EL (cell line): ENCODE results near the gene CCDC83.
"Not testable (repeated sequence)": the region's sequence is repeated elsewhere in the genome, so short reads cannot be mapped to it uniquely, and the experiment has no call there.

ENCODE experiments used
- DNase-seq: peaks from one replicate; pipeline ENCODE4 v3.0.0-alpha.2; 2016

Gene CCDC83

DNA sequence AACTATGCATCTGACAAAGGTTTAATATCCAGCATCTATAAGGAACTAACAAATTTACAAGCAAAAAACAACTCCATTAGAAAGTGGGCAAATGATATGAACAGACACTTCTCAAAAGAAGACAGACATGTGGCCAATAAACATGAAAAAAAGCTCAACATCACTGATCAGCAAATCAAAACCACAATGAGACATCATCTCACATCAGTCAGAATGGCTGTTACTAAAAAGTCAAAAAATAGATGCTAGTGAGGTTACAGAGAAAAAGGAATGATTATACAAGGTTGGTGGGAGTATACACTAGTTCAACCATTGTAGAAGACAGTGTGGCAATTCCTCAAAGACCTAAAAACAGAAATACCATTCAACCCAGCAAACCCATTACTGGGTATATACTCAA lies 14.3 kb upstream of the CCDC83 start:
- DNase-seq = not testable (repeated sequence)

DNA sequence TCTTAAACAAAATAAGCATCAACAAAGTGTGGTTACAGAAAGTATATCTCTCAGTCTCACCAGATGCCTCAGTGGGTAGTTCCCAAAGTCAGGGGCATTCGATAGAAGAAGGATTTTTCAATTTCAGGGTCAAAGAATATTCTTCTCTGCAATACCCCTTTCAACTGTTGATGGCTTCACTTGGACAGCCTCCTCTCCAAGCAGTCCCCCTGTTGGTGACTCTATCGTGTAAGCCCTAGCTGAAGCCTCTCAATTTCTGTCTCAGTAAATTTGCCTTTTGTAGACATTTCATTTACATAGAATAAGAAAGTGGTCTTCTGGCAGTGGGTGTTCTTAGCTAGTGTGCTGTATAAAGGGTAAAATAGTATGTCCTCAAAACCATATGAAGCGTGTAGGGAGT lies 11.3 kb upstream of the CCDC83 start:
- no peak for DNase-seq

DNA sequence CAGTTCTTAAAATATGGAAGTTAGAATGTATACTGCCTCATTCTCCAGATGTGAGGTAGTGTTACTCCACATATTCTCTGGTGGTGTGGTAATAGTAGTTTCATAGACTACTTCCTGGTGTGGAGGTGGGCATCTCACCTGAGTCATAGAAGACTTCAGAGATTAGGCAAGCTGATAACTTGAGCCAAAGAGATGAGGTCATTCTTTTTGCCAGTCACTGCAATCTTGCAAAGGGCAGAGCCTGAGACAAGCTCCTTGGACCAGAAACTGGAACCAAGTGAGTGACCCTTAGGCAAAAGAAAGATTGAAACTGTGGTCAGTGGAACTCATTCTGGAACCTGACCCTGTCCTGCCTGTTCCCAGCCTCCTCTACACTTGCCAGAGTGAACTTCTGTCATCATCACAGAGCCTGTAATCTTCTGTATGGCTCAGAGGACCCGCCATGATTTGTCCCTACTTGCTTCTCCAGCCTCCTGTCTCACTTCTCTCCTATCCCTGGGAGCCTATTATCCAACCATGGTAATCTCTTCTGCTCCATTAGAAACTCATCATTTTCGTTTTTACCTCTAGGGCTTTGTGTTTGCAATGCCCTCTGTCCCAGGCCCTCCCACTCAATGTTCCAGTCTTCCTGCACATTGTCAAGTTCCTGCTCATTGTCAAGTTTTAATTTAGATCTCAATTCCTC lies 10.6 kb upstream of the CCDC83 start:
- peak; percentile 80 for DNase-seq

DNA sequence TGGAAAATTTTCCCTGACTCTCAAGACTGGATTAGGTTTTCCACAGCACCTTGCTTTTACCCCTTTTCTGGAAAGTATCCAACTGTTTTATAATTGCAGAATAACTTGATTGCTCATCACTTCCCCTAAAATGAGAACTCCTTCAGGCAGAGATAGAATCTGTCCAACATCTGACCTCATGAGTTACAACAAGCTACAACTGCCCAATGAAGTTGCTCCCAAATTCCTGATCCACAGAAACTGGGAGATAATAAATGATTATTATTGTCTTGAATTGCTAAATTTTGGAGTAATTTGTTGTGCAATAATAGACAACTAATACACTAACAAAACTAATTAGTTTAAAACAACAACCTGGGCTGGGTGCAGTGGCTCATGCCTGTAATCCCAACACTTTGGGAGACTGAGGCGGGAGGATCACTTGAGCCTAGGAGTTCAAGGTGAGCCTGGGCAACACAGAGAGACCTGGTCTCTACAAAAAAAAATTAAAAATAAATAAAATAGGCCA lies 10.0 kb upstream of the CCDC83 start:
- DNase-seq = peak; percentile 46

DNA sequence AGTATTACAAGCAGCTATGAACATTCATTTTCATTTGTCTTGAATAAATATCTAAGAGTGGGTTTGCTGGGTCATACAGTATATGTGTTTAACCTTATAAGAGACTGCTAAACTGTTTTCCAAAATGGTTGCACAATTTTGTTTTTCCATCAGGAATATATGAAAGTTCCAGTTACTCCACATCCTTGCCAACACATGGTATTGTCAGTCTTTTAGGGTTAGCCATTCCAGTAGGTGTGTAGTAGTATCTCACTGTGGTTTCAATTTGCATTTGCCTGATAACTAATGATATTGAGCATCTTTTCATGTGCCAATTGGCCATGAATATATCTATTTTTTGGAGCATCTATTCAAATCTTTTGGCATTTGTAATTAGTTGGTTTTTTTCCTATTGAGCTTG lies 7.7 kb upstream of the CCDC83 start:
- no peak for DNase-seq

DNA sequence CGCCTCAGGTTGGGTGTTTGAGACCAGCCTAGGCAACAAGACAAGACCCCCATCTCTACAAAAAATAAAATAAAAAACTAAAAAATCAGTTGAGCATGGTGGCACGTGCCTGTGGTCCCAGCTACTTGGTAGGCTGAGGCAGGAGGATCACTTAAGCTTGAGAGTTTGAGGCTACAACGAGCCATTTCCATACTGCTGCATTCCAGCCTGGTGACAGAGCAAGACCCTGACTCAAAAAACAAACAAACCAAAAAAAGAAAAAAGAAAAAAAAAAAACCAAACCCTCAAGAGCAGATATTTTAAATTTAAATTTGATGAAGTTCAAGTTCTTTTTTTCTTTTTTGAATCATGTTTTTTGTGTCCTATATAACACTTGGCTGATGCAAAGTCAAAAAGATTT lies 7.2 kb upstream of the CCDC83 start:
- peak; percentile 37 for DNase-seq

DNA sequence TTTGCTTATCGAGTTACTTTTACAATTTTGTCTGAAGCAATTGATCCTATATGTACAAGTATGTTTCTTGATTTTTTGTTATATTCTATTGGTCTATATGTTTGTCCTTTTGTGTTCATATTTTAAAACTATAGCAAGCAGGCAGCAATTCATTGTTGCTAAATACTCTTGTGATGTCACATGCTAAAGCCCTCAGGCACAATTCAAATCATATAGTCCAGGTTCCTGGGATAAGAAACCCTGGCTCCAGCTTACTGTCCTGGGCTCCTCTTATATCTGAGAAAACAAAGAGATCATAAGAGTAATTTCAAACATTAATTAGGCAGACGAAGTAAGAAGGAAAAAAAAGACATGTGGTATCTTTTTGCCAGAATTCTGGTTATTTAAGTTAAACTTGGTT lies 6.6 kb upstream of the CCDC83 start:
- peak; percentile 28 for DNase-seq

DNA sequence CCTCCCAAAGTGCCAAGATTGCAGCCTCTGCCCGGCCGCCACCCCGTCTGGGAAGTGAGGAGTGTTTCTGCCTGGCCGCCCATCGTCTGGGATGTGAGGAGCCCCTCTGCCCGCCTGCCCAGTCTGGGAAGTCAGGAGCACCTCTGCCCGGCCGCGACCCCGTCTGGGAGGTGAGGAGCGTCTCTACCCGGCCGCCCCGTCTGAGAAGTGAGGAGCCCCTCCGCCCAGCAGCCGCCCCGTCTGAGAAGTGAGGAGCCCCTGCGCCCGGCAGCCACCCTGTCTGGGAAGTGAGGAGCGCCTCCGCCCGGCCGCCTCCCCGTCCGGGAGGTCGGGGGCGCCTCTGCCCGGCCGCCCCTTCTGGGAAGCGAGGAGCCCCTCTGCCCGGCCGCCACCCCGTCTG lies 2.4 kb upstream of the CCDC83 start:
- not testable (repeated sequence) for DNase-seq

DNA sequence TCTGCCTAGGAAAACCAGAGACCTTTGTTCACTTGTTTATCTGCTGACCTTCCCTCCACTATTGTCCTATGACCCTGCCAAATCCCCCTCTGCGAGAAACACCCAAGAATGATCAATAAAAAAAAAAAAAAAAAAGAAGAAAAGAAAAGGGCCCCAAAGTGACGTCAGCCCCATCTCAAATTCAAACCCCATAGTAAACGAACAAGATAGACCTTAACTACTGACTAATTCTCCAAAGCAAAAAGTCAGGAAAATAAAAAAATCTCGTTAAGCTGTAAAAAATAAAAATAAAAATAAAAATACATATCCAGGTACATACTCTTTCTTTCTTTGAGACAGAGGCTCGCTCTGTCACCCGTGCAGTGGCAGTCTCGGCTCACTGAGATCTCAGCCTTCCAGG lies 1.6 kb upstream of the CCDC83 start:
- not testable (repeated sequence) for DNase-seq

DNA sequence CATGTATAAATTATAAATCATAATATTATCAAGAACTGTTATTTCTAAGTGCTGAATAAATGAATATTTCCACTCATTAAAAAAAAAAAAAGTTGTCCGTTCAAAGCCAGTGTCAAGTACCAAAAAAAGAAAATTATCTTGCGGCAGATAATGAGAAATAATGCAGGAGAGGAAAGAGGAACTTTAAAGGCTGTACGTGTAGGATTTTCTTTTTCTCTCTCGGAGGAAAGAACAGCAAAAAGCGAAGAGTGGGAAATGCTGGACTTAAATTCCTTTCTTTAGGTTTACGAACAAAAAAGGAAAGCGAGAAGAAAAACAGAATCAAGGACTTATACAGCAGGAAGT lies 999 bp upstream of the CCDC83 start:
- no peak for DNase-seq

DNA sequence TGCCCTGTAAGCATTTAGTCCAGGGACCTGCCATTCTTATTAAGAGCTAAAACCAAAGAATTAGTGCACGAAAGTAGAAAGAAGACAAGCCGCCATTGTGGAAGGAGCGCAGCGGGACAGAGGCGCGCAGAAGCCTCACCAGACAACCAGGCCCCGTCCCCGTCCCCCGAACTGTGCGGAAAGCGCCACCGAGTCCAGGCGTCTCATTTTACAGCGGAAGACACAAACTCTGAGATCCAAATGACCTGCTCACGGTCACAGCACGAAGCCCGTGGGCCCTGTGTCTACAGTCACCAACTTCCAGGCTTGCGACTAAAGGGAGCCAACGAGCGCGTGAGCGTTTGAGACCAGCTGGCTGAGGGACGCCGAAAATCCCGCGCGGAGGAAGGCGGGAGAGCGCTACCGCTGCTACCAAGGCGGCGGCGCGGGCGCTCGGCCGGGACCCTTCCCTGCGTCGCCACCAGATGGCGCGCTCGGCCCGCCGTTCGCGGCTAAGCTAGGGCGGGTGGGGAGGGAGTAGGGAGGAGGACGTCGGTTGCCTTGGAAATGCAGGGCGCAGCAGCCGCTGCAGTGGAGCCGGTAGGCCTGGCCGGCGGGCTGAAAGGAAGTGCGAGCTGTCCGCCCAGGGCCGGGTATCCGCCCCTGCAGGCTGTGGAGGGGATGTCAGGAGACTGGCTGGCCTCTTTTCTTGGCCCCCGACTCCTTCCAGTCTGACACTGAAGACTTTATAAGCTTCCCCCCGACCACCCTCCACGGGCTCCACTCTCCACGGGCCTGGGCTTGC lies 434 bp upstream of the CCDC83 start:
- DNase-seq = peak; percentile 94

DNA sequence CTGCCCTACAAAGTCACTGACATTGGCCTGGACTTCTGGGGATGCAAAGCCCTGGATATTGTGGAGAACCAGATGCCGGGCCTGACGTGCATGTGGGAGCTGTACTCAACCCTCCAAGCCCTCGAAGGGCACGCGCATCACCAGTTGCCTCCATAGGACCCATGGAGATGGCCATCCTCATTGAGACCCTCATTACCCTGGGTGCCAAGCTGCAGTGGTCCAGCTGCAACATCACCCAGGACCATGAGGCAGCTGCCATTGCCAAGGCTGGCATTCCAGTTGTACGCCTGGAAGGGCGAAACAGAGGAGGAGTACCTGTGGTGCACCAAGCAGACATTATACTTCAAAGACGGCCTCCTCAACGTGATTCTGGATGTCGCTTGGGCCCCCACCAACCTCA lies 1.9 kb downstream of the CCDC83 start:
- DNase-seq = no peak

DNA sequence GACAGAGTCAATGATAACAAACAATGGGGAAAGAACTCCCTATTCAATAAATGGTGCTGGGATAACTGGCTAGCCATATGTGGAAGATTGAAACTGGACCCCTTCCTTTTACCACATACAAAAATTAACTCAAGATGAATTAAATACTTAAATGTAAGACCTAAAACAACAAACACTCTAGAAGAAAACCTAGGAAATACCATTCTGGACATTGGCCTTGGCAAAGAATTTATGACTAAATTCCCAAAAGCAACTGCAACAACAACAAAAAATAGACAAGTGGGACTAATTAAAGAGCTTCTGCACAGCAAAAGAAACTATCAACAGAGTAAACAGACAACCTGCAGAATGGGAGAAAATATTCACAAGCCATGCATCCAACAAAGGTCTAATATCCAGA lies 4.4 kb downstream of the CCDC83 start:
- not testable (repeated sequence) for DNase-seq

DNA sequence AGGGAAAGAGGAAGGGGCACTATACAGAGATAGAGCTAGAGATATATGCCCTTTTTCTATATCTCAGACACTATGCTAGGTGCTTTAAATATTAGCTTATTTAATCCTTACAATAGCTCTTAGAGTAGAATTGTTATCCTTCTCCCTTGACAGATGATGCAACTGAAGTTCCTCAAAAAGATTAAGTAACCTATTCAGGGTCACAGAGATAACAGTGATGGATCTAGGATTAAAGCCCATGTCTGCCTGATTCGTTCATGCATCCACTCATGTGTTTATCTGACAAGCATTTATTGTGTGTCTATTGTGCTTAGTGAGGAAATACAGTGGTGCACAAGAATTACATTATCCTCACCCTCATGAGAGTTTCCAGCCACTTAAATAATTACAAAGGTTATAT lies 8.7 kb downstream of the CCDC83 start:
- no peak for DNase-seq

DNA sequence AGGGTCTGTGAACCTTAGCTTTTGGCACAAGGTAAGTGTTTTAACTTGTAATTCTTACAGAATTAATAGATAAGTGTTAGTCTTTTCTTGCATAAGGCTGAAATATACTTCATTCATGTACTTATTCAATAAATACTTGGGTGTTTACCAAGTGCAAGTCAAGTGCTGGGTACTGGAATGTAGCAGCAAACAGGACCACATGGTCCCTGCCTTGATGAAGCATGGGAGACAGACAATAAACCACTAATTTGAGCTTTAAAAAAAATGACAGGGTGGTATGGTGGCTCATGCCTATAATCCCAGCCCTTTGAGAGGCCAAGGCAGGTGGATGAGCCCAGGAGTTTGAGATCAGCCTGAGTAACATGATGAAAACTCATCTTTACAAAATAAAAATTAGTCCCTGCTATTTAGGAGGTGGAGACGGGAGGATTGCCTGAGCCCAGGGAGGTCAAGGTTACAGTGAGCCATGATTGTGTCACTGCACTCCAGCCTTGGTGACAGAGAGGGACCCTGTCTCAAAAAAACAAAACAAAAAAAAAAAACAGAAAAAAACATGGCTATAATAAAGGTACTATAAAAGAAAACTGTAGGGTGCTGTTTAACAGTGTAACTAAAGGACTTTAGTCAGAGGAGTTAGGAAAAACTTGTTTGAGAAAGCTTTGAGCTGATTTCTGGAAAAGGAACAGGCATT lies 11.1 kb downstream of the CCDC83 start:
- no peak for DNase-seq

DNA sequence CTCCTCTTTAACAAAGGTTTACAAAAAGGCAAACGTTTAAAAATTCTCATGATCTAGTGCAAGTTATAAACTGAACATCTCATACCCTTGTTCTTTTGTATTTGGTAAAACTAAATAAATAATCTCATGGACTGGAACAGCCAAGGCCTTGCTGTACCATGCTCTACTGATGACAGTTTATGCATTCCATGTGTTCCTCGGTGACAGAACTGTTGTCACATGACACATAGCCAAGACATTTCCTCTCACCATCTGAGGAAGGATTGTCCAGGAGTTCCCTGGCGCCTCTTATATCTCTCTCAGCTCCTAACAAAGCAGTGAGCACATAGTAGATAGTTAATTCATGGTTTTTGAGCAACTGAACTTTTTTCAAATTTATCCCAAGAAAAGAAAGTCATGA lies 12.6 kb downstream of the CCDC83 start:
- peak; percentile 67 for DNase-seq

DNA sequence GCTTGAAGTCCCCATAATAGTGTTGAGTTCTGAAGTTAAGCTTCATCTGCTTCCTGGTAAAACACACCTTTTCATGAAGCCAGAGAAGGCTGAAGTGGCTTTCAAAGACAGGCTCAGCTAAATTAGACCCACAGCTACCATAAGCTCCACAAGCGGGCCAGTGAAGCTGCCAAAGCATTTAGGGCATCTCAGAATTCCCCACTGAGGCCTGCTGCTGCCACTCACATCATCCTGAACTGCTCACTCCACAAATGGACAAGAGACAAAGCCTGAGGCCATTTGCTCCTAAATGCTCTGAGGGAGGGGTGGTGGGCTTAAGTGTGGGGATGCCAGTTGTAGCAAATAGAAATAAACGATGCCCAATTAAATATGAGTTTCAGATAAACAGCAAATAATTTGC lies 14.6 kb downstream of the CCDC83 start:
- DNase-seq = no peak

DNA sequence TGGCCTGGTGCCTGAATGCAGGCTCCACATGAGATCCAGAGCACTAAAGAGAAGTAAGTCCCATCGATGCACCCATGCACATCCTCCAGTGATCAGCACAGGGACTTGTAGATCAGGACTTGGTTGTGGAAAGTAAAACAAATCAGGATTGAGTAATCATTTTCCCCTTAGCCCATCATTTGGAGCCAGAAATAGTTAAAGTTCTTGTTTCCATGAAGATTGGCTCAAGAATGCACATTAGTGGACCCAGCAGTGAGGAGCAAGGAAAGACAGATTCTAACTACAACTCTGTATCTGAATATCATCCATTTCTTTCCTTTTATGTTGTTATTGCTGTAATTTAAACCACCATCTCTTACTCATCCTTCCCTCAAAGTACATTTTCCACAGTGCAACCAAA lies 19.1 kb downstream of the CCDC83 start:
- DNase-seq = peak; percentile 18

DNA sequence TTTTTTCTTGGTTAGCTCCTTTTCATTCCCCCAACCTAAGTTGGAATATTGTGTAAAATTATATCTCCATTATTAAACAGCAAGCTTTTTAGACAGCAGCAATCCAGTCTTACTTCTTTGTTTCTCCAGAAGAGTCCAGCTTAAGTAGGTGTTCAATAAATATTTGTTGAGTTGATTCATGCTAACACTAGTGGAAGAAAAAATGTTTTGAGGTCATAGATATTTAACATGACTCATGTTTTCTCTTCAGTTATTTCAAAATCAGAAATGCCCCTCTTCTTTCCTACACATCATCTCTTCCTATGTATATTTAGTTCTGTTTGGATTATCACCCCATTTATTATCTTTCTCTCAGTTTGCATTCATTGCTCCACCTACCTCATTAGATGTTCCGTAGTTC lies 20.3 kb downstream of the CCDC83 start:
- DNase-seq = peak; percentile 69

DNA sequence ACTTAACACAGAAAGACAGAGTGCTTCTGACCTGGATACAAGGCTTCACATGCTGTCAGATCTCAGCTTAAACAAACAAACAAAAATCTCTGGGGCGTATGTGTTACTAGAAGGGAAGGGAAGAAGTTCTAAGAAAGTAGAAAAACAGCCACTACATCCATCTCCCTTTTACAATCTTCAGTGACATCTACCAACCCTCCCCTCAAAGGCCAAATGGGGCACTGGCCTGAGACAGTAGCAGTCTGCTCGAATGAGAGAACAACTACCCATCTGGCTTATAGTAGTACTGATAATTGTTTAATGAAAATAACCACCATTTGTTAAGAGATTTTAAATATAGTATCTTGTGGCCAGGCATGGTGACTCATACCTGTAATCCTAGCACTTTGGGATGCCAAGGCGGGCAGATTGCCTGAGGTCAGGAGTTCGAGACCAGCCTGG lies 29.4 kb downstream of the CCDC83 start:
- peak; percentile 21 for DNase-seq

DNA sequence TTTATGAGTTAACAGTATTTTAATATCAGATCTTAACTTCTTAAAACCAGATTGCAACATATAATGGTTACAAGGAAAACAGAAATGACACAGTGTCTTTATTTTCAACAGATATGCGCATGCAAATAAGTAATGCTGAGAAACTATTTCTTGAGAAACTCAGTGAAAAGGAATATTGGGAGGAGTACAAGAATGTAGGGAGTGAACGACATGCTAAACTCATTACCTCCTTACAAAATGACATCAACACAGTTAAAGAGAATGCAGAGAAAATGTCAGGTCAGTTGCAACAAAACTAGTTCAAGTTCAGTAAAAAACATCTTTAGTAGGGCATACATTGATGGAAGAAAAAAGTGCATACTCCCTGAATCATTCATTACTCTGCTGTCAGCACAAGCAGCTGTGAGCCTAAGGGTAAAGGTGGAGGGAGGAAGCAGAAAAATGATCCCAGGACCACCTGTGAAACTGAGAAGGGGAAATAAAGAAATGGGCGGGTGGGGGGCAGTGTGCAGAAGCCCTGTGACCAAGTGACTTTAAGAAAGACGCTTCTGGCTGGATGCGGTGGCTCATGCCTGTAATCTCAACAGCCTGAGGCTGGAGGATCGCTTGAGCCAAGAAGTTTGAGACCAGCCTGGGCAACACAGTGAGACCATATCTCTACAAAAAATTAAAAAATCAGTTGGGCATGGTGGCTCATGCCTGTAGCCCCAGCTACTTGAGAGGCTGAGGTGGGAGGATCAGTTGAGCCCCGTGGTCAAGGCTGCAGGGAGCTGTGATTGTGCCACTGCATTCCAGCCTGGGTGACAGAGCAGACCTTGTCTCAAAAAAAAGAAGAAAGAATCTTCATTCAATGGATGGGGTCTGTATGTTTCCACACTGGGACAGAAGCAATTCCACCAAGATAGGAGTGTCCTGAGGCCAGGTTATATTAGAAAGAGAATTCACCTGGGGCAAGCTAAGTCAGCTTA lies 31.2 kb downstream of the CCDC83 start:
- DNase-seq = peak; percentile 32

DNA sequence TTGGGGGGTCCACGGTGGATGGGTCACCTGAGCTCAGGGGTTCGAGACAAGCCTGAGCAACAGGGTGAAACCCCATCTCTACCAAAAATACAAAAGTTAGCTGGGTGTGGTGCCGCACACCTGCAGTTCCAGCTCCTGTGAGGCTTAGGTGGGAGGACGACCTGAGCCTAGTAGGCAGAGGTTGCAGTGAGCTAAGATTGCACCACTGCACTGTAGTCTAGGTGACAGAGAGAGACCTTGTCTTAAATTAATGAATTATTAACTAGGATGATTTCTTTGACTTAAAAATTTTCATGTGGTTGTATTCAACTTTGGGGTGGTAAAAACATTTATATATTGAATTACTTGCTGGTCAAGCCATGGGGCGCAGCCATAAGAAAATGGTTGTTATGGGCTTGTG lies 33.9 kb downstream of the CCDC83 start:
- no peak for DNase-seq
